SU-DHL-6 (cell line): ENCODE measurements around the gene LIPK.

Source experiments
- H2AFZ ChIP-seq: fragments of 200-600 bp; sonication (generic); 2 replicates; pipeline ENCODE4 v1.6.1; 2014; ENCODE audit warnings: low read depth, mild to moderate bottlenecking, moderate library complexity, mixed read lengths, antibody characterized with exemption, low read length; ENCODE audit not compliant: severe bottlenecking
- H3F3A ChIP-seq: fragments of 200-600 bp; shearing (Covaris generic); 2 replicates; pipeline ENCODE4 v1.6.0; 2016; ENCODE audit warnings: antibody characterized with exemption, mild to moderate bottlenecking; ENCODE audit not compliant: insufficient read depth
- H3K27ac ChIP-seq: fragments of 200-600 bp; sonication (generic); 2 replicates; pipeline ENCODE4 v1.5.1; 2016; ENCODE audit warnings: low read depth, mild to moderate bottlenecking, low read length, moderate library complexity, mixed read lengths
- H3K27me3 ChIP-seq: fragments of 200-600 bp; sonication (generic), shearing (Covaris generic); 2 replicates; pipeline ENCODE4 v1.6.0; 2014; ENCODE audit warnings: mild to moderate bottlenecking, low read length
- H3K36me3 ChIP-seq: fragments of 200-600 bp; sonication (generic); 2 replicates; pipeline ENCODE4 v1.6.1; 2014; ENCODE audit warnings: mild to moderate bottlenecking, low read length, mixed read lengths
- H3K4me2 ChIP-seq: fragments of 300-600, 200-600 bp; shearing (Covaris generic), sonication (generic); 2 replicates; pipeline ENCODE4 v1.6.0; 2014; ENCODE audit warnings: low read length, low read depth, mild to moderate bottlenecking; ENCODE audit not compliant: poor library complexity, severe bottlenecking
- H3K4me3 ChIP-seq: fragments of 200-600 bp; sonication (generic); 2 replicates; pipeline ENCODE4 v1.5.1; 2014; ENCODE audit warnings: antibody characterized with exemption, low read length, mild to moderate bottlenecking, mixed read lengths; ENCODE audit not compliant: insufficient read depth, poor library complexity, severe bottlenecking
- H3K79me2 ChIP-seq: fragments of 200-600 bp; sonication (generic); 2 replicates; pipeline ENCODE4 v1.6.1; 2014; ENCODE audit warnings: mild to moderate bottlenecking, low read length, moderate library complexity; ENCODE audit not compliant: insufficient read depth
- H3K9ac ChIP-seq: fragments of 200-600 bp; sonication (generic); 2 replicates; pipeline ENCODE4 v1.7.0; 2014; ENCODE audit warnings: mild to moderate bottlenecking, low read length
- H3K9me2 ChIP-seq: fragments of 200-600 bp; sonication (generic); replicated peaks from 2 replicates; pipeline ENCODE4 v1.6.1; 2014; ENCODE audit warnings: low read length; ENCODE audit not compliant: insufficient read depth
- H3K9me3 ChIP-seq: fragments of 200-600 bp; sonication (generic); 2 replicates; pipeline ENCODE4 v1.6.1; 2014; ENCODE audit warnings: low read length, mixed read lengths; ENCODE audit not compliant: insufficient read depth
- H4K20me1 ChIP-seq: fragments of 200-600 bp; sonication (generic); 2 replicates; pipeline ENCODE4 v1.6.1; 2014; ENCODE audit warnings: low read depth, mild to moderate bottlenecking, antibody characterized with exemption, low read length, moderate library complexity, mixed read lengths
- CTCF ChIP-seq: fragments of 200-600 bp; sonication (generic); IDR thresholded peaks from one replicate; pipeline ENCODE4 v1.5.1; 2017; ENCODE audit warnings: antibody characterized with exemption, mild to moderate bottlenecking, low read length, moderate library complexity; ENCODE audit not compliant: insufficient read depth, poor library complexity, severe bottlenecking
- EZH2phosphoT487 ChIP-seq: fragments of 200-600 bp; sonication (generic), shearing (Covaris generic); conservative IDR thresholded peaks from 2 replicates; pipeline ENCODE4 v1.6.1; 2018; ENCODE audit warnings: mild to moderate bottlenecking, antibody characterized with exemption, low read length, moderate library complexity, mixed read lengths

Gene LIPK

GRCh38 chr10:88769384-88769783 lies 63.3 kb downstream of the LIPK start:
- Histone ChIP-seq H3F3A (no peaks in the 10 kb centered on the region), H3K9me3 (no peaks in the 10 kb centered on the region), H3K27ac (no peak overlapping the region), H3K9ac (no peak overlapping the region), H3K79me2 (no peaks in the 10 kb centered on the region), H3K4me2 (no peak overlapping the region), H2AFZ (no peak overlapping the region), H3K27me3 (no peaks in the 10 kb centered on the region), H4K20me1 (no peaks in the 10 kb centered on the region), H3K9me2 (no peaks in the 10 kb centered on the region), H3K4me3 (no peak overlapping the region), H3K36me3 (peaks cover 3% of the 10 kb centered on the region; the same call in 1 of the 2 replicates)
- no peak for TF ChIP-seq CTCF
- no peak for TF ChIP-seq EZH2phosphoT487

- Histone ChIP-seq H3K79me2 (no peaks in the 10 kb centered on the region), H2AFZ (no peak overlapping the region), H3K9me2 (no peaks in the 10 kb centered on the region), H3K4me3 (no peak overlapping the region), H3K4me2 (no peak overlapping the region), H4K20me1 (no peaks in the 10 kb centered on the region), H3K9me3 (no peaks in the 10 kb centered on the region), H3K27ac (no peak overlapping the region), H3K27me3 (no peaks in the 10 kb centered on the region), H3K9ac (no peak overlapping the region), H3K36me3 (no peaks in the 10 kb centered on the region), H3F3A (no peaks in the 10 kb centered on the region)
- TF ChIP-seq CTCF (no peak), EZH2phosphoT487 (no peak)
Observed at GRCh38 chr10:88781206-88781605, 75.2 kb downstream of the LIPK start.

GRCh38 chr10:88782222-88782621 lies 76.2 kb downstream of the LIPK start:
- no peak overlapping the region for H3K4me2 ChIP-seq
- H3K9me2 ChIP-seq: no peaks in the 10 kb centered on the region
- TF ChIP-seq CTCF (no peak), EZH2phosphoT487 (no peak)
- H4K20me1 ChIP-seq: no peaks in the 10 kb centered on the region
- H3K36me3 ChIP-seq: no peaks in the 10 kb centered on the region
- H3K4me3 ChIP-seq: no peak overlapping the region
- H3K9ac ChIP-seq: no peak overlapping the region
- H3F3A ChIP-seq: no peaks in the 10 kb centered on the region
- no peaks in the 10 kb centered on the region for H3K27me3 ChIP-seq
- no peaks in the 10 kb centered on the region for H3K9me3 ChIP-seq
- no peak overlapping the region for H3K27ac ChIP-seq
- H2AFZ ChIP-seq: no peak overlapping the region
- no peaks in the 10 kb centered on the region for H3K79me2 ChIP-seq
